GM18507 (cell line): Measurements from ENCODE around the gene TLR2.

Experiments
- DNase-seq: peaks from one replicate; pipeline ENCODE4 v3.0.0; 2011; ENCODE audit warnings: low read depth; ENCODE audit not compliant: insufficient read length; ENCODE audit errors: extremely low spot score
- FAIRE-seq: peaks from 2 replicates; lab custom pipeline; 2011; peaks lifted over from hg19 to GRCh38; lab: Jason Lieb, UNC

The TLR2 gene

GRCh38 chr4:153728151-153728550 is 44.1 kb downstream of the TLR2 start:
- no peak for DNase-seq
- no peak for FAIRE-seq

- no peak for DNase-seq
- peak; percentile 18 for FAIRE-seq
These were observed 44.6 kb downstream of the TLR2 start for GRCh38 chr4:153728660-153729059.

GRCh38 chr4:153729895-153730294 is 45.8 kb downstream of the TLR2 start:
- no peak for FAIRE-seq

DNA sequence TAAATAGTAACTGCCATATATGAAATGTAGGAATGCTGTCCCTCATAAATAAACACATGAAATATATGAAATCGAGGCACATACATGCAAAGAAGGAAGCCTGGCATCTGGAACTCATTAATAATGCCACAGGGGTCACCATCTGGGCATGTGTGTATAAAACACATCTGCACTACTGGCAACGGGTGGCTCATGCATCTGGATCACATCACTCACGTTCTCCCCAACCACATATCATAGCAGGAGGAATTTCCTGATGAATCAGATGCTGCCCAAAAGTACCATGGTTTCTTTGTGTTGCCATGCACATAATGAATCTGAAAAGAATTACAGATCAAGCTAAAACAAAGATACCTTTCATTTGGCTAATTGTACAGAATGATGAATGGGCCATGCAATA is 47.2 kb downstream of the TLR2 start:
- DNase-seq = no peak
- no peak for FAIRE-seq

More at GRCh38 chr4:153729895-153730294, 45.8 kb downstream of the TLR2 start:
- DNase-seq = no peak

DNA sequence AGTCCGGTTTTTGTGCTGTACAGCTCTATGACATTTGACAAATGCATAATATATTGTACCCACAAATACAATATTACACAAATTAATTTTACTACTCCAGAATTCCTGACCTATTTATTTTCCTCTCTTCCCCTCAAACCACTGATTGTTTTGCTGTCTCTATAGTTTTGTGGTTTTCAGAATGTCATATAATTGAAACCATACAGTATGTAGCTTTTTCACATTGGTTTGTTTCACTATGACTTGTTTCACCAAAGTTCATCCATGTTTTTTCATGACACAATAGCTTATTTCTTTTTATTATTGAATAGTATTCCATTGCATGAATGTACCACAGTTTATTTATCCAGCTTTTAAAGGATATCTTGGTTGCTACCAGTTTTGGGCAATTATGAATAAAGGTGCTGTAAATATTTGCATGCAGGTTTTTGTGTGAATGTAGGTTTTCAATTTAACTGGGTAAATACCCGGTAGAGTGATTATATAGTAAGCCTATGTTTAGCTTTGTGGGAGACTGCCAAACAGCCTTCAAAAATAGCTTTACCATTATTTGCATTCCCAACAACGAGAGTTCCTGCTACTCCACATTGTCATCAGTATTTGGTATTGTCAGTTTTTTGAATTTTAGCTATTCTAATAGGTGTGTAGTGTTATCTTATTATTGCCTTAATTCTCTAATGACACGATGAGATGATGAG is 49.8 kb downstream of the TLR2 start:
- FAIRE-seq (peak; percentile 54), DNase-seq (no peak)

DNA sequence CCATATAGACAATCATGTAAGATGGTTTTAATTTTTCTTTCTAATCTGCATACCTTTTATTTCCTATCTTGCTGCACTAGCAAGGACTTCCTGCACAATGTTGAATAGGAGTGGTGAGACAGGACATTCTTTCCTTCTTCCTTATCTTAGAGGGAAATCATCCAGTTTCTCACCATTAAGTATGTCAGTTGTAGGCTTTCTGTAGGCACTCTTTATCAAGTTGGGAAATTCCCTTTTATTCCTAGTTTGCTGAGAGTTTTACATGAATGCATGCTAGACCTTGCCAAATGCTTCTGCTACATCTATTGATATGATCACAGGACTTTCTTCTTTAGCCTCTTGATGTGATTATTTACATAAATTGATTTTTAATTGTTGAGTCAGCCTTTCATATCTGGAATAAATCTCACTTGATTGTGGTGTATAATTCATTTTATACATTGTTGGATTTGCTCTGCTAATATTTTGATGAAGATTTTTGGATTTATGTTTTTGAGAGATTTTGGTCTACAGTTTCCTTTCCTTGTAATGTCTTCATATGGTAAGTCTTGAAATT is 51.9 kb downstream of the TLR2 start:
- FAIRE-seq (no peak), DNase-seq (no peak)

- DNase-seq (no peak), FAIRE-seq (no peak)
These were observed 57.5 kb downstream of the TLR2 start for GRCh38 chr4:153741541-153741940.

- no peak for DNase-seq
- no peak for FAIRE-seq
These were observed 61.6 kb downstream of the TLR2 start for GRCh38 chr4:153745651-153746050.

DNA sequence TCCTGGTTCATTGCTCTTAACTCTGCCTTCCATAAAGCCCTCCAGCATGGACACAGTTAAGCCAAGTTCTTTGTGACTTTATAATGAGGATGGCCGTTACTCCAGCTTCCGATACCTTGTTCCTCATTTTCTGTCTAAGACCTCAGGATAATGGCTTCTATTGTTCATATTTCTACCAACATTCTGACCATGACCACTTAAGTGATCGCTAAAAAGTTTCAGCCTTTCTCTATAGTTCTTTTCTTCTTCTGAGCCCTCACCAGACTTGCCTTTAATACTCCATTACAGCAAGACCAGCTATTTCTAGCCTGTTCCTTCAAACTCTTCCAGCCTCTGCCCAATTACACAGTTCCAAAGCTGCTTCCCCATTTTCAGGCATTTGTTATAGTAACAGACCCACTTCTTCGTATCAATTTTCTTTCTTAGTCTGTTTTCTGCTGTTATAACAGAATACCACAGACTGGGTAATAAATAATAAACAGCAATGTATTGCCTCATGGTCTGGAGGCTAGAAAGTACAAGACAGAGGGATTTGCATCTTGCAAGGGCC is 63.4 kb downstream of the TLR2 start:
- DNase-seq = no peak
- FAIRE-seq = no peak

DNA sequence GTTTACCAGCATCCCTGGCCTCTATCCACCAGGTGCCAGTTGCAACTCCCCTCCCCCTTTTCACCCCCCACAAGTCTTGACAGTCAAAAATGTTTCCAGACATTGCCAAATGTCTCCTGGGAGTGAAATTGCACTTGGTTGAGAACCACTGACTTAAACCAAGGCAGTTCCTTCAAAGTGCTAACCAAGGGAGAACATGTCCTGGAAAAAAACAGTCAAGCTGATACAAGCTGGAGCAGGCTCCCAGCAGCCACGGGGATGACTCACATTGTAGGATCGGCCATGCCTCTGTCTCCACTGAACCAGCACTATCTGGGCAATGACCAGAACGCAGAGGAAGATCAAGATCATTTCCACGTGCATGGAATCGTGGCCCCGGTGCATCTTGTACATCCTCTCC is 64.3 kb downstream of the TLR2 start:
- FAIRE-seq (no peak), DNase-seq (no peak)

GRCh38 chr4:153750197-153750817 is 66.2 kb downstream of the TLR2 start:
- peak; percentile 71 for FAIRE-seq

GRCh38 chr4:153755186-153755585 is 71.1 kb downstream of the TLR2 start:
- no peak for DNase-seq
- FAIRE-seq = no peak

More at GRCh38 chr4:153750197-153750817, 66.2 kb downstream of the TLR2 start:
- peak; percentile 44 for DNase-seq
